MM.1S (cell line): ENCODE measurements around the gene CBFA2T2.

Source experiments
- EZH2 ChIP-seq: fragments of 300-600 bp; sonication (generic); optimal IDR thresholded peaks from 2 replicates; pipeline ENCODE3; 2017; ENCODE audit warnings: low read depth, mild to moderate bottlenecking, antibody characterized with exemption, low read length, mixed read lengths
- EZH2phosphoT487 ChIP-seq: fragments of 300-600 bp; sonication (generic); IDR thresholded peaks from 2 replicates; pipeline ENCODE4 v1.6.1; 2018; ENCODE audit warnings: antibody characterized with exemption, low read length
- TF ChIP-seq, protein P1 (sequence below): fragments of 300-600 bp; sonication (generic); IDR thresholded peaks from 2 replicates; pipeline ENCODE4 v1.5.1; 2016; ENCODE audit warnings: antibody characterized with exemption, low read length, mixed read lengths

DNA sequence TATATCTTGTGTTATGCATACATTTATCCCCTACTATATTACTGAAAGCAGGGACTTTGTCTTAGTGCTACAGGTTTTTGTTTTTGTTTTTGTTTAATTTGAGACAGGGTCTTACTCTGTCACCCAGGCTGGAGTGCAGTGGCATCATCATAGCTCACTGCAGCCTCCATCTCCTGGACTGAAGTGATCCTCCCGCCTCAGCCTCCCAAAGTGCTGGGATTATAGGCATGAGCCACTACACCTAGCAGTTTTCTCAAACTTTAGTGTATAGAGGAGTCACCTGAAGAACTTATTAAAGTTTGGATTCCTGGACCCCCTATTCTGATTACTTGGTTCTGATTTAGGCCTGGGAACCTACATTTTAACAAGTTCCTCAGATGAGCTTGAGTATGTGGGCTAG lies 51.9 kb downstream of the CBFA2T2 start:
- TF ChIP-seq, protein P1, sequence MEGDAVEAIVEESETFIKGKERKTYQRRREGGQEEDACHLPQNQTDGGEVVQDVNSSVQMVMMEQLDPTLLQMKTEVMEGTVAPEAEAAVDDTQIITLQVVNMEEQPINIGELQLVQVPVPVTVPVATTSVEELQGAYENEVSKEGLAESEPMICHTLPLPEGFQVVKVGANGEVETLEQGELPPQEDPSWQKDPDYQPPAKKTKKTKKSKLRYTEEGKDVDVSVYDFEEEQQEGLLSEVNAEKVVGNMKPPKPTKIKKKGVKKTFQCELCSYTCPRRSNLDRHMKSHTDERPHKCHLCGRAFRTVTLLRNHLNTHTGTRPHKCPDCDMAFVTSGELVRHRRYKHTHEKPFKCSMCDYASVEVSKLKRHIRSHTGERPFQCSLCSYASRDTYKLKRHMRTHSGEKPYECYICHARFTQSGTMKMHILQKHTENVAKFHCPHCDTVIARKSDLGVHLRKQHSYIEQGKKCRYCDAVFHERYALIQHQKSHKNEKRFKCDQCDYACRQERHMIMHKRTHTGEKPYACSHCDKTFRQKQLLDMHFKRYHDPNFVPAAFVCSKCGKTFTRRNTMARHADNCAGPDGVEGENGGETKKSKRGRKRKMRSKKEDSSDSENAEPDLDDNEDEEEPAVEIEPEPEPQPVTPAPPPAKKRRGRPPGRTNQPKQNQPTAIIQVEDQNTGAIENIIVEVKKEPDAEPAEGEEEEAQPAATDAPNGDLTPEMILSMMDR = no peak
- TF ChIP-seq EZH2 (no peak), EZH2phosphoT487 (no peak)
